NCI-H1092 (cell line): ENCODE measurements around the gene TES.

Source experiments
- DNase-seq: peaks from one replicate; lab custom pipeline; 2025; lab: John Stamatoyannopoulos, UW

The TES gene

GRCh38 chr7:116194115-116194514 is 16.2 kb upstream of the TES start:
- DNase-seq: no peak

- no peak for DNase-seq
Observed at GRCh38 chr7:116195451-116195850, 14.9 kb upstream of the TES start.

GRCh38 chr7:116196947-116197346 is 13.4 kb upstream of the TES start:
- no peak for DNase-seq

GRCh38 chr7:116197360-116197759 is 13.0 kb upstream of the TES start:
- DNase-seq: no peak

- DNase-seq: no peak
Observed at GRCh38 chr7:116198748-116199410, 11.5 kb upstream of the TES start.

GRCh38 chr7:116200963-116201362 is 9.4 kb upstream of the TES start:
- no peak for DNase-seq

- DNase-seq: no peak
Observed at GRCh38 chr7:116206141-116206540, 4.2 kb upstream of the TES start.

GRCh38 chr7:116208919-116209318 is 1.4 kb upstream of the TES start:
- no peak for DNase-seq

- no peak for DNase-seq
Observed at GRCh38 chr7:116209561-116210070, 723 bp upstream of the TES start.

GRCh38 chr7:116211006-116211912 is 920 bp downstream of the TES start:
- peak; percentile 15 for DNase-seq

- DNase-seq: no peak
Observed at GRCh38 chr7:116211913-116212596, 1.7 kb downstream of the TES start.

- DNase-seq: no peak
Observed at GRCh38 chr7:116212869-116213268, 2.5 kb downstream of the TES start.

- DNase-seq: no peak
Observed at GRCh38 chr7:116213361-116214130, 3.2 kb downstream of the TES start.

GRCh38 chr7:116214921-116215320 is 4.6 kb downstream of the TES start:
- no peak for DNase-seq

GRCh38 chr7:116215551-116215950 is 5.2 kb downstream of the TES start:
- DNase-seq: no peak

- no peak for DNase-seq
Observed at GRCh38 chr7:116216956-116217571, 6.7 kb downstream of the TES start.

- DNase-seq: no peak
Observed at GRCh38 chr7:116218051-116218645, 7.8 kb downstream of the TES start.

- no peak for DNase-seq
Observed at GRCh38 chr7:116218747-116219146, 8.4 kb downstream of the TES start.

GRCh38 chr7:116219288-116219687 is 8.9 kb downstream of the TES start:
- no peak for DNase-seq

- no peak for DNase-seq
Observed at GRCh38 chr7:116219834-116220233, 9.5 kb downstream of the TES start.

GRCh38 chr7:116222501-116222900 is 12.2 kb downstream of the TES start:
- no peak for DNase-seq
